Lower leg skin (tissue), 3 donors: ENCODE measurements around the gene NOTCH3.

ENCODE experiments used
- POLR2A ChIP-seq, 2 donors: fragments of 450-650 bp; IDR thresholded peaks; one replicate each; pipeline ENCODE4 v1.6.1; 2016 to 2017; ENCODE audit warnings: antibody characterized with exemption in 2 of 2, mild to moderate bottlenecking in 1 of 2, moderate library complexity in 1 of 2
- TF ChIP-seq, protein P1 (sequence below), 3 donors: fragments of 450-650 bp; IDR thresholded peaks; one replicate each; pipeline ENCODE4 v1.5.1; 2016; ENCODE audit warnings: antibody characterized with exemption in 3 of 3, mild to moderate bottlenecking in 3 of 3, moderate library complexity in 2 of 3

DNA sequence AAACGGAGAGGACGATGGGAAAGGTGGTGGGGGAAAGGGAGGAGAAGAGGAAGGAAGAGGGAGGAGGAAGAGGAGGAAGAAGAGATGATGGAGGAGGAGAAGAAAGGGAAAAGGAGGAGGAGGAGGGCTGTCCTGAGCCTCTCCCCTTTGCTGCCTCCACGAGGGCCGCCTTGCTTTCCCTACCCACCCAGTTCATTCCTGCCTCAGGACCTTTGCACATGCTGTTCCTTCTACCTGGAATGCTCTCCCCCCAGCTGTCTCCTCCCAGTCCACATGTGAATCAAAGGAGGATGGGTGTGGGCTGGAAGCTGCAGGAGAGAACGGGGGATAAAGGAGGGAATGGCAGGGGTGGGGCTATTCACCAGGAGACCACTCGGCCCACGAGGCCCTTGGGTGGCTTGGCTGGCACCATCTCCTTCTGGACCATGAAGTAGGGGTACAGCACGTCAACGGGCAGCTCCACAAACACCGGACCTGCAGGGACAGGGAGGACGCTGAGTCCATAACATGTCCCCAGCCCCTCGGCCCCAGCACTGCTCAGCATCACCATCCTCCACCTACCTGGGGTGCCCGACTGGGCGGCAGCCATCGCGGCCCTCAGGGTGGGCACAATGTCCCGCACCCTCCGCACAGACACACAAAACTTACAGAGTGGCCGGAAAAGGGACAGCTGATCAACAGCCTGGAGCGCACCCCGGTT, 78.3 kb downstream of the NOTCH3 start:
- TF ChIP-seq POLR2A (IDR thresholded peaks at IDR 0.05), result no peak
- TF ChIP-seq, protein P1, sequence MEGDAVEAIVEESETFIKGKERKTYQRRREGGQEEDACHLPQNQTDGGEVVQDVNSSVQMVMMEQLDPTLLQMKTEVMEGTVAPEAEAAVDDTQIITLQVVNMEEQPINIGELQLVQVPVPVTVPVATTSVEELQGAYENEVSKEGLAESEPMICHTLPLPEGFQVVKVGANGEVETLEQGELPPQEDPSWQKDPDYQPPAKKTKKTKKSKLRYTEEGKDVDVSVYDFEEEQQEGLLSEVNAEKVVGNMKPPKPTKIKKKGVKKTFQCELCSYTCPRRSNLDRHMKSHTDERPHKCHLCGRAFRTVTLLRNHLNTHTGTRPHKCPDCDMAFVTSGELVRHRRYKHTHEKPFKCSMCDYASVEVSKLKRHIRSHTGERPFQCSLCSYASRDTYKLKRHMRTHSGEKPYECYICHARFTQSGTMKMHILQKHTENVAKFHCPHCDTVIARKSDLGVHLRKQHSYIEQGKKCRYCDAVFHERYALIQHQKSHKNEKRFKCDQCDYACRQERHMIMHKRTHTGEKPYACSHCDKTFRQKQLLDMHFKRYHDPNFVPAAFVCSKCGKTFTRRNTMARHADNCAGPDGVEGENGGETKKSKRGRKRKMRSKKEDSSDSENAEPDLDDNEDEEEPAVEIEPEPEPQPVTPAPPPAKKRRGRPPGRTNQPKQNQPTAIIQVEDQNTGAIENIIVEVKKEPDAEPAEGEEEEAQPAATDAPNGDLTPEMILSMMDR (IDR thresholded peaks at IDR 0.05), result no peak
